HepG2 (cell line): ENCODE results near the gene SULT4A1. TPM values are rescaled to one million over a fixed set of nuclear protein-coding genes. Genes with fewer than 3 reads are reported as not detected.

Experiments
- ATAC-seq: fragments of 200-7000 bp; cut with Tn5 transposase; 3 replicates; pipeline ENCODE4 v1.9.1; 2020; ENCODE audit warnings: mild to moderate bottlenecking, moderate library complexity
- BruUV-seq: library from RNA; stranded (reverse); fragments of 400-500 nt; replicated peaks from 2 replicates; lab custom pipeline; 2021; lab: Mats Ljungman, UMichigan
- CTCF ChIA-PET: fragments of 300-600 bp; formaldehyde crosslinking; extraction: SDS; loops from one replicate; lab custom pipeline; 2021; ENCODE audit warnings: low total read pairs, inconsistent platforms, low intra/inter-chr PET ratio; lab: Yijun Ruan, JAX
- POLR2A ChIA-PET: fragments of 350-600 bp; sonication (Branson Sonifier 250); formaldehyde crosslinking; loops from one replicate; lab custom pipeline; 2020; ENCODE audit warnings: antibody characterized with exemption, inconsistent platforms; lab: Yijun Ruan, JAX
- DNase-seq: peaks from one replicate; pipeline ENCODE4 v3.0.0-alpha.2; 2015; ENCODE audit warnings: low spot score
- FAIRE-seq: peaks from 3 replicates; lab custom pipeline; 2011; peaks lifted over from hg19 to GRCh38; lab: Jason Lieb, UNC
- H2AFZ ChIP-seq: one replicate; pipeline ENCODE4 v1.6.1; 2011; ENCODE audit warnings: low read length, inconsistent platforms
- H3K27ac ChIP-seq: fragments of 300-600 bp; 3 replicates; pipeline ENCODE4 v1.8.0; 2011; ENCODE audit warnings: mixed run types, mild to moderate bottlenecking, mixed read lengths, low read length, inconsistent platforms; ENCODE audit not compliant: insufficient read depth; ENCODE audit errors: extremely low read length
- H3K27me3 ChIP-seq, 2 experiments: fragments of 200-600 bp in 1 of 2; 2 replicates in 1 of 2; 3 replicates in 1 of 2; pipeline versions ENCODE4 v1.6.0 to v1.8.0; 2011; ENCODE audit warnings: low read length in 2 of 2, mild to moderate bottlenecking in 2 of 2, moderate library complexity in 2 of 2, inconsistent platforms in 1 of 2; ENCODE audit not compliant: insufficient read depth in 2 of 2, control insufficient read depth in 1 of 2
- H3K36me3 ChIP-seq, 2 experiments: fragments of 200-600 bp in 1 of 2; replicated peaks in 1 of 2; 2 replicates in 1 of 2; 3 replicates in 1 of 2; pipeline versions ENCODE4 v1.5.1 to v1.8.0; 2011; ENCODE audit warnings: low read length in 2 of 2, inconsistent platforms in 1 of 2; ENCODE audit not compliant: insufficient read depth in 2 of 2, control insufficient read depth in 1 of 2
- H3K4me1 ChIP-seq: 2 replicates; pipeline ENCODE4 v1.5.1; 2012; ENCODE audit warnings: low read length, inconsistent platforms; ENCODE audit not compliant: insufficient read depth
- H3K4me2 ChIP-seq: 2 replicates; pipeline ENCODE4 v1.6.0; 2011; ENCODE audit warnings: low read depth, low read length, inconsistent platforms
- H3K4me3 ChIP-seq, 3 experiments: fragments of 200-600 bp in 1 of 3; sonication (generic), shearing (Covaris generic) in 1 of 3; replicated peaks in 1 of 3; 2 replicates each; pipeline ENCODE4 v1.5.1; 2011 to 2016; ENCODE audit warnings: low read length in 3 of 3, inconsistent platforms in 2 of 3, low read depth in 2 of 3, mild to moderate bottlenecking in 2 of 3, control low read depth in 1 of 3, mixed read lengths in 1 of 3; ENCODE audit not compliant: insufficient read depth in 1 of 3
- H3K79me2 ChIP-seq: one replicate; pipeline ENCODE4 v1.6.1; 2011; ENCODE audit warnings: low read length, inconsistent platforms; ENCODE audit not compliant: insufficient read depth
- H3K9ac ChIP-seq: 2 replicates; pipeline ENCODE4 v1.6.0; 2011; ENCODE audit warnings: mild to moderate bottlenecking, low read depth, low read length, inconsistent platforms; ENCODE audit not compliant: insufficient read depth
- H3K9me3 ChIP-seq: 2 replicates; pipeline ENCODE4 v1.5.1; 2012; ENCODE audit warnings: mild to moderate bottlenecking, low read length
- H4K20me1 ChIP-seq: 2 replicates; pipeline ENCODE4 v1.6.0; 2011; ENCODE audit warnings: inconsistent platforms, mild to moderate bottlenecking, low read length, moderate library complexity; ENCODE audit not compliant: insufficient read depth
- CHD4 ChIP-seq: fragments of 200-600 bp; sonication (generic); IDR thresholded peaks from 2 replicates; pipeline ENCODE4 v1.7.0; 2017; ENCODE audit warnings: mild to moderate bottlenecking, low read length, borderline replicate concordance
- CREB3 ChIP-seq: sonication (generic); formaldehyde crosslinking; IDR thresholded peaks from 2 replicates; pipeline ENCODE4 v1.5.0; 2020; ENCODE audit warnings: missing genetic modification reagents
- GATAD2A ChIP-seq: IDR thresholded peaks from 2 replicates; pipeline ENCODE4 v1.6.1; 2016
- HOXA3 ChIP-seq: sonication (generic); formaldehyde crosslinking; IDR thresholded peaks from 2 replicates; pipeline ENCODE4 v1.5.0; 2020; ENCODE audit warnings: missing genetic modification reagents
- POGK ChIP-seq: sonication (generic); formaldehyde crosslinking; conservative IDR thresholded peaks from 2 replicates; pipeline ENCODE4 v1.8.0; 2022; ENCODE audit warnings: mild to moderate bottlenecking, moderate library complexity, missing genetic modification reagents
- TP53 ChIP-seq: sonication (generic); formaldehyde crosslinking; conservative IDR thresholded peaks from 2 replicates; pipeline ENCODE4 v1.4.0; 2020; ENCODE audit warnings: missing genetic modification reagents
- ZNF207 ChIP-seq: fragments of 450-650 bp; IDR thresholded peaks from 2 replicates; pipeline ENCODE4 v1.6.1; 2016; ENCODE audit warnings: antibody characterized with exemption, borderline replicate concordance
- ZNF83 ChIP-seq: sonication (generic); formaldehyde crosslinking; IDR thresholded peaks from 2 replicates; pipeline ENCODE4 v1.4.0; 2020; ENCODE audit warnings: missing genetic modification reagents, mild to moderate bottlenecking, borderline replicate concordance
- ZZZ3 ChIP-seq: sonication (generic); formaldehyde crosslinking; IDR thresholded peaks from 2 replicates; pipeline ENCODE4 v1.4.0; 2020; ENCODE audit warnings: missing genetic modification reagents, mild to moderate bottlenecking, borderline replicate concordance
- WGBS: methylation state at CpG from one replicate; pipeline ENCODE4 v1.1.6; 2017; ENCODE audit warnings: low lambda C conversion rate; 5-methylcytosine and 5-hydroxymethylcytosine counted together
- in situ Hi-C: cut with HindIII; loops from 2 replicates; pipeline ENCODE4 v1.10.0; 2017; ENCODE audit warnings: low pct_unique_long_range_greater_than_20kb; ENCODE audit not compliant: extremely low pct_ligation_motif_present
- intact Hi-C: fragments of 100-400 bp; cut with micrococcal nuclease; formaldehyde crosslinking; loops from one replicate; pipeline ENCODE4 v1.10.0; 2022; ENCODE audit not compliant: unreplicated experiment
- polyA plus RNA-seq, 8 experiments: library from polyadenylated mRNA; depleted of rRNA in 3 of 8; stranded (reverse) in 7 of 8; unstranded in 1 of 8; fragments of >200 nt; fragmentation: Illumina TruSeq in 4 of 8; extraction: Trizol in 4 of 8; gene quantifications; 2 replicates each; pipeline versions ENCODE4 v1.2.1 to v1.2.3, GENCODE V29; 2011 to 2016; ENCODE audit warnings: low read depth in 4 of 8, missing spikeins in 1 of 8, mixed read lengths in 1 of 8; ENCODE audit not compliant: insufficient read depth in 1 of 8
- total RNA-seq, 5 experiments: library from RNA; depleted of rRNA; stranded (reverse); fragments of >200 nt; fragmentation: Illumina TruSeq; extraction: Trizol; gene quantifications; 2 replicates each; pipeline ENCODE4 v1.2.3, GENCODE V29; 2016; ENCODE audit warnings: low read depth in 1 of 5

Gene SULT4A1
- total and polyA plus RNA-seq, 2 of the 13 experiments (the other 11 are each of a cell fraction or from before 2014, with no cell fraction given) = not detected

GRCh38 chr22:43824724-43825420 lies 37.4 kb downstream of the SULT4A1 start:
- Histone ChIP-seq H2AFZ (no peak overlapping the region), H4K20me1 (no peaks in the 10 kb centered on the region), H3K4me2 (no peak overlapping the region), H3K79me2 (no peaks in the 10 kb centered on the region), H3K9me3 (no peaks in the 10 kb centered on the region), H3K27ac (no peak overlapping the region), H3K27me3 (peaks cover 1 to 45% of the 10 kb centered on the region in 2 experiments; a peak in 4 of 5 replicates), H3K9ac (no peak overlapping the region), H3K4me1 (peaks cover 12% of the 10 kb centered on the region), H3K4me3 (no peak overlapping the region), H3K36me3 (no peaks in the 10 kb centered on the region)
- ChIA-PET POLR2A (no interaction called here), CTCF (no interaction called here)
- intact Hi-C loops (no loop called here), in situ Hi-C loops (no loop called here)
- no peak for ATAC-seq
- BruUV-seq = no TSS peak
- 30% methylated on average over 21 of the region's 26 CpGs for WGBS
- no peak for TF ChIP-seq ZNF207
- no peak for TF ChIP-seq CHD4
- no peak for TF ChIP-seq ZZZ3
- TF ChIP-seq GATAD2A (CRISPR knock-in tag) = no peak
- no peak for TF ChIP-seq TP53
- TF ChIP-seq CREB3 = no peak
- TF ChIP-seq POGK (CRISPR knock-in tag) = no peak
- TF ChIP-seq HOXA3 (CRISPR knock-in tag) = no peak
- no peak for TF ChIP-seq ZNF83 (CRISPR knock-in tag)
- no peak for DNase-seq
- FAIRE-seq = no peak
